ENCODE results near the gene RNF130. TPM values are rescaled to one million over a fixed set of nuclear protein-coding genes. Genes with fewer than 3 reads are reported as not detected.

RNF130 gene
- total and polyA plus RNA-seq, 2 of the 13 experiments (the other 11 are each of a cell fraction or from before 2014, with no cell fraction given), result 28.2 to 28.3 TPM

DNA sequence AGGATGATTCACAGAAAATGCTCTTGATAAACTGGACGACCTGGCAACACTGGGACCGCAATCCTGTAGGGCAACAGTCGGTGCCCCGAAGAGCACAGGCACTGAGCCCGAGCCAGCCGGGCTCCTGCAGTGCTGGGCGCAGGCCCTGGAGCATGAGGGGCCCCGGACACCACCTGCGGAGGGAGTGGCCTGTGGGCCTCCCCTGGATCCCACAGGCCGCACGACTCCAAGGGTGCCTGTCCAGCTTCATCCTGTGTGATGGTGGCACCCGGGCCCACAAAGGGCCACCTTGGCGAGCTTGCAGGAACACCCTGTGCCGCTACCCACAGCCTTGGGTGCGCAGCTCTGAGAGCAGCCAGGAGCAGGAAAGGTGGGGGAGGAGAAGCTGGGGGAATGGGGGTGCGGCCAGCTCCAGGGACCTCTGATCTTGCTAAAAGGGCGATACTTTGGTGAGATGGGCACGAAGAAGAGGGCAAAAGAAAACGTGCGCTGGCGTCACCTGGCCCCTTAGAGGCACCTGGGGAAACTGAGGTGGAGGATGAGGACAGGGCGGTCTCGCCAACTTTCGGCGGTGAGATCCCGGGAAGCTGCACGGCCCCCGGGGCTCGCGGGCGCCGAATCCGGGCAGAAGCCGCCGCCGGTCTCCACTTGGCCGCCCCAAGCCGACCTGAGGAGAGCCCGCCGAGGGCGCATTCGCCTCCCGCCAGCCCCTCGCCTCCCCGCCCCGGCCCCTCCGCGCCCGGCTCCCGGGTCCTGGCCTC is 164.6 kb downstream of the RNF130 start (continued):
- TF ChIP-seq, protein P1, sequence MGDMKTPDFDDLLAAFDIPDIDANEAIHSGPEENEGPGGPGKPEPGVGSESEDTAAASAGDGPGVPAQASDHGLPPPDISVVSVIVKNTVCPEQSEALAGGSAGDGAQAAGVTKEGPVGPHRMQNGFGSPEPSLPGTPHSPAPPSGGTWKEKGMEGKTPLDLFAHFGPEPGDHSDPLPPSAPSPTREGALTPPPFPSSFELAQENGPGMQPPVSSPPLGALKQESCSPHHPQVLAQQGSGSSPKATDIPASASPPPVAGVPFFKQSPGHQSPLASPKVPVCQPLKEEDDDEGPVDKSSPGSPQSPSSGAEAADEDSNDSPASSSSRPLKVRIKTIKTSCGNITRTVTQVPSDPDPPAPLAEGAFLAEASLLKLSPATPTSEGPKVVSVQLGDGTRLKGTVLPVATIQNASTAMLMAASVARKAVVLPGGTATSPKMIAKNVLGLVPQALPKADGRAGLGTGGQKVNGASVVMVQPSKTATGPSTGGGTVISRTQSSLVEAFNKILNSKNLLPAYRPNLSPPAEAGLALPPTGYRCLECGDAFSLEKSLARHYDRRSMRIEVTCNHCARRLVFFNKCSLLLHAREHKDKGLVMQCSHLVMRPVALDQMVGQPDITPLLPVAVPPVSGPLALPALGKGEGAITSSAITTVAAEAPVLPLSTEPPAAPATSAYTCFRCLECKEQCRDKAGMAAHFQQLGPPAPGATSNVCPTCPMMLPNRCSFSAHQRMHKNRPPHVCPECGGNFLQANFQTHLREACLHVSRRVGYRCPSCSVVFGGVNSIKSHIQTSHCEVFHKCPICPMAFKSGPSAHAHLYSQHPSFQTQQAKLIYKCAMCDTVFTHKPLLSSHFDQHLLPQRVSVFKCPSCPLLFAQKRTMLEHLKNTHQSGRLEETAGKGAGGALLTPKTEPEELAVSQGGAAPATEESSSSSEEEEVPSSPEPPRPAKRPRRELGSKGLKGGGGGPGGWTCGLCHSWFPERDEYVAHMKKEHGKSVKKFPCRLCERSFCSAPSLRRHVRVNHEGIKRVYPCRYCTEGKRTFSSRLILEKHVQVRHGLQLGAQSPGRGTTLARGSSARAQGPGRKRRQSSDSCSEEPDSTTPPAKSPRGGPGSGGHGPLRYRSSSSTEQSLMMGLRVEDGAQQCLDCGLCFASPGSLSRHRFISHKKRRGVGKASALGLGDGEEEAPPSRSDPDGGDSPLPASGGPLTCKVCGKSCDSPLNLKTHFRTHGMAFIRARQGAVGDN (CRISPR knock-in tag; IDR thresholded peaks at IDR 0.05), result peak; percentile 77
- no peak for TF ChIP-seq GMEB2 (CRISPR knock-in tag; IDR thresholded peaks at IDR 0.05; ENCODE audit: low read depth)
- no peak for TF ChIP-seq RFX5 (IDR thresholded peaks at IDR 0.05; ENCODE audit: low read depth, low read length)
- peak; percentile 28 for TF ChIP-seq HNRNPLL (IDR thresholded peaks at IDR 0.05; ENCODE audit: low read depth, low read length, poor library complexity, severe bottlenecking)
- no peak for TF ChIP-seq GPBP1L1 (CRISPR knock-in tag; IDR thresholded peaks at IDR 0.05)
- TF ChIP-seq, protein P2, sequence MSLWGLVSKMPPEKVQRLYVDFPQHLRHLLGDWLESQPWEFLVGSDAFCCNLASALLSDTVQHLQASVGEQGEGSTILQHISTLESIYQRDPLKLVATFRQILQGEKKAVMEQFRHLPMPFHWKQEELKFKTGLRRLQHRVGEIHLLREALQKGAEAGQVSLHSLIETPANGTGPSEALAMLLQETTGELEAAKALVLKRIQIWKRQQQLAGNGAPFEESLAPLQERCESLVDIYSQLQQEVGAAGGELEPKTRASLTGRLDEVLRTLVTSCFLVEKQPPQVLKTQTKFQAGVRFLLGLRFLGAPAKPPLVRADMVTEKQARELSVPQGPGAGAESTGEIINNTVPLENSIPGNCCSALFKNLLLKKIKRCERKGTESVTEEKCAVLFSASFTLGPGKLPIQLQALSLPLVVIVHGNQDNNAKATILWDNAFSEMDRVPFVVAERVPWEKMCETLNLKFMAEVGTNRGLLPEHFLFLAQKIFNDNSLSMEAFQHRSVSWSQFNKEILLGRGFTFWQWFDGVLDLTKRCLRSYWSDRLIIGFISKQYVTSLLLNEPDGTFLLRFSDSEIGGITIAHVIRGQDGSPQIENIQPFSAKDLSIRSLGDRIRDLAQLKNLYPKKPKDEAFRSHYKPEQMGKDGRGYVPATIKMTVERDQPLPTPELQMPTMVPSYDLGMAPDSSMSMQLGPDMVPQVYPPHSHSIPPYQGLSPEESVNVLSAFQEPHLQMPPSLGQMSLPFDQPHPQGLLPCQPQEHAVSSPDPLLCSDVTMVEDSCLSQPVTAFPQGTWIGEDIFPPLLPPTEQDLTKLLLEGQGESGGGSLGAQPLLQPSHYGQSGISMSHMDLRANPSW (CRISPR knock-in tag; IDR thresholded peaks at IDR 0.05; ENCODE audit: borderline replicate concordance), result no peak
- TF ChIP-seq HOMEZ (CRISPR knock-in tag; IDR thresholded peaks at IDR 0.05; ENCODE audit: low read depth), result no peak
- TF ChIP-seq, protein P3, sequence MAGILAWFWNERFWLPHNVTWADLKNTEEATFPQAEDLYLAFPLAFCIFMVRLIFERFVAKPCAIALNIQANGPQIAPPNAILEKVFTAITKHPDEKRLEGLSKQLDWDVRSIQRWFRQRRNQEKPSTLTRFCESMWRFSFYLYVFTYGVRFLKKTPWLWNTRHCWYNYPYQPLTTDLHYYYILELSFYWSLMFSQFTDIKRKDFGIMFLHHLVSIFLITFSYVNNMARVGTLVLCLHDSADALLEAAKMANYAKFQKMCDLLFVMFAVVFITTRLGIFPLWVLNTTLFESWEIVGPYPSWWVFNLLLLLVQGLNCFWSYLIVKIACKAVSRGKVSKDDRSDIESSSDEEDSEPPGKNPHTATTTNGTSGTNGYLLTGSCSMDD (CRISPR knock-in tag; IDR thresholded peaks at IDR 0.05), result no peak
- no peak for TF ChIP-seq ZNF329 (CRISPR knock-in tag; IDR thresholded peaks at IDR 0.05; ENCODE audit: low read depth)
- no peak for TF ChIP-seq TCF7 (IDR thresholded peaks at IDR 0.05; ENCODE audit: low read depth)
- TF ChIP-seq RARA (CRISPR knock-in tag; IDR thresholded peaks at IDR 0.05), result no peak
- no peak for TF ChIP-seq ZNF660 (CRISPR knock-in tag; IDR thresholded peaks at IDR 0.05; ENCODE audit: borderline replicate concordance, low read depth)
- TF ChIP-seq GABPA (IDR thresholded peaks at IDR 0.05; ENCODE audit: low read depth, low read length), result no peak
- no peak for TF ChIP-seq GABPA (CRISPR knock-in tag; IDR thresholded peaks at IDR 0.05; ENCODE audit: low read depth)
- TF ChIP-seq RORA (CRISPR knock-in tag; IDR thresholded peaks at IDR 0.05), result no peak
- peak; percentile 36; the same call in 1 of the 2 replicates for TF ChIP-seq PHF21A (CRISPR knock-in tag; IDR thresholded peaks at IDR 0.05)
